Cardiac muscle cell (in vitro differentiated cells and primary cell): ENCODE measurements around the gene DOCK1. TPM values are rescaled to one million over a fixed set of nuclear protein-coding genes. Genes with fewer than 3 reads are reported as not detected.
"Not testable (repeated sequence)": the region's sequence is repeated elsewhere in the genome, so short reads cannot be mapped to it uniquely, and the experiment has no call there.

Source experiments
- DNase-seq, 2 donors: peaks; one replicate each; pipeline versions ENCODE4 v3.0.0 to v3.0.0-alpha.2; 2010 to 2017; ENCODE audit warnings: low read depth in 1 of 2, low spot score in 1 of 2
- H3K27ac ChIP-seq: fragments of 200-600 bp; sonication (generic); 2 replicates; pipeline ENCODE4 v1.5.1; 2016
- H3K27me3 ChIP-seq: fragments of 200-600 bp; sonication (generic); 2 replicates; pipeline ENCODE4 v1.6.0; 2016; ENCODE audit warnings: control low read depth
- H3K36me3 ChIP-seq: fragments of 200-600 bp; sonication (generic); 2 replicates; pipeline ENCODE4 v1.5.1; 2016; ENCODE audit warnings: control low read depth
- H3K4me1 ChIP-seq: fragments of 200-600 bp; sonication (generic); 2 replicates; pipeline ENCODE4 v1.8.1; 2017; ENCODE audit warnings: low read depth, mild to moderate bottlenecking, mixed run types
- H3K4me3 ChIP-seq: fragments of 200-600 bp; sonication (generic); 2 replicates; pipeline ENCODE4 v1.5.1; 2016; ENCODE audit warnings: mild to moderate bottlenecking
- H3K9me3 ChIP-seq: fragments of 200-600 bp; sonication (generic); 2 replicates; pipeline ENCODE4 v1.5.1; 2017; ENCODE audit warnings: low read depth, mild to moderate bottlenecking, control low read depth
- CTCF ChIP-seq: IDR thresholded peaks from 2 replicates; pipeline ENCODE4 v1.5.1; 2012; ENCODE audit warnings: low read depth, mild to moderate bottlenecking, low read length
- polyA plus RNA-seq: library from polyadenylated mRNA; unstranded; fragments of >200 nt; fragmentation: Nextera tagmentation; extraction: Ambion mirVana; gene quantifications from 2 replicates; pipeline ENCODE4 v1.2.1, GENCODE V29; 2016
- total RNA-seq: library from RNA; depleted of rRNA; stranded (reverse); fragments of >200 nt; gene quantifications from 2 replicates; pipeline ENCODE4 v1.2.3, GENCODE V29; 2016

The DOCK1 gene
- total and polyA plus RNA-seq, 2 experiments from 2014 or later: 15.0 to 30.6 TPM

- Histone ChIP-seq H3K27ac (no peak overlapping the region), H3K4me1 (no peaks in the 10 kb centered on the region), H3K4me3 (no peak overlapping the region), H3K9me3 (no peaks in the 10 kb centered on the region), H3K27me3 (no peaks in the 10 kb centered on the region), H3K36me3 (no peaks in the 10 kb centered on the region)
- TF ChIP-seq CTCF: no peak
- no peak for DNase-seq
Measured at GRCh38 chr10:126889421-126889820, 15.8 kb upstream of the DOCK1 start.

DNA sequence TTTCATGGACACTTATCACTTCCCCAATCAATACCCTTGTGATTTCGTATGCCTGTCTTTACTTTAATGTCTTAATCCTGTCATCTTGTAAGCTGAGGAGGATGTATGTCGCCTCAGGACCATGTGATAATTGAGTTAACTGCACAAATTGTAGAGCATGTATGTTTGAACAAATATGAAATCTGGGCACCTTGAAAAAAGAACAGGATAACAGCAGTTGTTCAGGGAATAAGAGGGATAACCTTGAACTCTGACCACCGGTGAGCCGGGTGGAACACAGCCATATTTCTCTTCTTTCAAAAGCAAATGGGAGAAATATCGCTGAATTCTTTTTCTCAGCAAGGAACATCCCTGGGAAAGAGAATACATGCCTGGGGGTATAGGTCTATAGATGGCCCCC is 14.4 kb upstream of the DOCK1 start:
- not testable (repeated sequence) for H3K36me3 ChIP-seq, H3K27ac ChIP-seq, DNase-seq, H3K27me3 ChIP-seq, H3K4me1 ChIP-seq, H3K4me3 ChIP-seq, H3K9me3 ChIP-seq

DNA sequence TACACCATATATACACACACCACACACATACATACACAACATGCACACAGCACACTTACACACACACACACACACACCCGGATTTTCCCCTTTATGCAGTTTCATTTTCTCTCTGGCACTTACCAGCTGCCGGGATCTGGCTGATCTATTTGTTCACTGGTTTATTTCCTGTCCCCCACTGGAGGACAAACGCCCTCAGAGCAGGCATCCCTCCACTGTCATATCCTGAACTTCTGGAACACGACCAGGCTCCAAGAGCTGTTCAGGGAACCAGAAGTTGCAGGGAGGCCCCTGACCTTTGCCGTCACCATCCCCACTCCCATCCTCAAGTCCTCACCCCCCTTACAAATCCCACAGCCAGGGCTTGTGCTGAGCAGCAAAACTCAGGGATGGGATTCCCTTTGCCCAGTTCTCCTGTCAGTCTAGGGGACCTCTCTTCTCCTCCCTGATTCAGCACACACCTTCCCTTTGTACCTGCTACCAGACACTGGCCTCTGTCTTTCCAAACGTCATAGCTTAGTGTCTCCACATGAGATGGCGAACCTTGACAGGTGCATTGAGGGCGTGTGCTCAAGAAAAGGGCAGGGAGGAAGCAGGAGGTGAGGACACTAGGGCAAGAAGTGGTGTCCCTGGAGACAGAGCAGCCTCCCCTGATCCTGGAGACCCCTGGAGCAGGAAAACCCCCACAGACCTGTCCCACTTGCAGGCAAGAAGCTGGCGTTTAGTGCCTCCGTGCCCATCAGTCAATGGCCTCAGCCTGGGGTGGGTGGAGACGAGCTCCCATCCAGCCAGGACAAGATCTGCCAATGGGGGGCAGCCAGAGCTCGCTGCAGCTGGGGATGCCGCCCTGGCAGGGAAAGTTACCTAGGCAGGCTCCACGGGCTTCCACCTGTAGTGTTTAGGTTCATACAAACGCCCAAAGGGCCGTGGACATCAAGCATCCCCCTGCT is 12.7 kb upstream of the DOCK1 start:
- no peak for DNase-seq
- no peaks in the 10 kb centered on the region for H3K4me1 ChIP-seq
- H3K4me3 ChIP-seq: no peak overlapping the region
- H3K27ac ChIP-seq: no peak overlapping the region
- H3K36me3 ChIP-seq: no peaks in the 10 kb centered on the region
- H3K9me3 ChIP-seq: no peaks in the 10 kb centered on the region
- no peaks in the 10 kb centered on the region for H3K27me3 ChIP-seq
- TF ChIP-seq CTCF: no peak

GRCh38 chr10:126893206-126893605 is 12.0 kb upstream of the DOCK1 start:
- H3K27me3 ChIP-seq: no peaks in the 10 kb centered on the region
- H3K27ac ChIP-seq: no peak overlapping the region
- H3K4me3 ChIP-seq: no peak overlapping the region
- no peaks in the 10 kb centered on the region for H3K9me3 ChIP-seq
- no peaks in the 10 kb centered on the region for H3K36me3 ChIP-seq
- H3K4me1 ChIP-seq: no peaks in the 10 kb centered on the region
- DNase-seq: no peak
- no peak for TF ChIP-seq CTCF

- Histone ChIP-seq H3K27ac (no peak overlapping the region), H3K4me3 (no peak overlapping the region), H3K36me3 (no peaks in the 10 kb centered on the region), H3K4me1 (no peaks in the 10 kb centered on the region), H3K27me3 (no peaks in the 10 kb centered on the region), H3K9me3 (no peaks in the 10 kb centered on the region)
- DNase-seq: no peak
- no peak for TF ChIP-seq CTCF
Measured at GRCh38 chr10:126893841-126894240, 11.4 kb upstream of the DOCK1 start.

DNA sequence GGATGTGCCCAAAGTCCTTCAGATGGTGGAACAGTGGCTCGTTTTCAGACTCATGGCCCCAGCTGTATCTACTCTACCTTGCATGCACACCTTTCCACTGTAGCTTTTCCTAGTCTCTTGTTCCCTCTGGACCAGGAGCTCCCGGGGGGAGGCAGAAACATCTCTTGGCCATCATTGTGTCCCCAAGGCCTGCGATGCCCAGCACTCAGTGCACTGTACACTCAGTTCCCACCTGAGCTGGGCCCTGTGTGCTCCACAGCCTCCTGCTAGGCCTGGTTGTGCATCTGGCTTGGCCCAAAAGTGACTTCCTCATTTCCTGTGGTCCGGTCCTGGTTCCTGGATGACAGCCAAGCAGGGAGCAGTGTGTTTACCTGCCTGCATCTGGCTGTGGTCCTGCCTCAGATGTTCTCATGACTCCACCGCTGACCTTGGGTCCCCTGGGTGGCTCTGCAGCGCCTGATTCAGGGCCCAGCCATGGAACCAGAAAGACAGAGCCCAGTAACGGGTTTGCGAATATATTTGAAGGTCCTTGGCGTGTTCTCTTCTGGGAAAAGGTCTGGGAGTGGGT is 9.9 kb upstream of the DOCK1 start:
- TF ChIP-seq CTCF: no peak
- Histone ChIP-seq H3K4me3 (no peak overlapping the region), H3K9me3 (no peaks in the 10 kb centered on the region), H3K4me1 (no peaks in the 10 kb centered on the region), H3K27me3 (no peaks in the 10 kb centered on the region), H3K36me3 (no peaks in the 10 kb centered on the region), H3K27ac (no peak overlapping the region)
- DNase-seq: no peak
